NCI-H526 (cell line): ENCODE measurements around the gene ZNF331.

Source experiments
- DNase-seq, 2 experiments: peaks; one replicate each; lab custom pipeline; 2025; lab: John Stamatoyannopoulos, UW

Gene ZNF331

DNA sequence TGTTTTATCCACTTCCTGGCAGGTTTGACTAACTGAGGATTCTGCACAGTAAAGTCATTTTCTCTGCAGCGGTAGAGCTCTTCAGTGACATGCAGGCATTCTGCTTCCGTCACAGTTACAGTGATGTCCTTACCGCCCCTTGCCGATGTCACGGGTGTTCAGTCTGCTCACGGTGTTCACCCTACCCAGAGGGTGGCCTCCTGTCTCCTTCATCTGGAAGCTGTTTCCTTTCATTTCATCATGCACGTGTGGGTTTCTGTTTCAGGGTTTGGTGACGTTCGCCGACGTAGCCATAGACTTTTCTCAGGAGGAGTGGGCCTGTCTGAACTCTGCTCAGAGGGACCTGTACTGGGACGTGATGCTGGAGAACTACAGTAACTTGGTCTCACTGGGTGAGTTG lies 33.4 kb downstream of the ZNF331 start:
- DNase-seq, result no peak

DNA sequence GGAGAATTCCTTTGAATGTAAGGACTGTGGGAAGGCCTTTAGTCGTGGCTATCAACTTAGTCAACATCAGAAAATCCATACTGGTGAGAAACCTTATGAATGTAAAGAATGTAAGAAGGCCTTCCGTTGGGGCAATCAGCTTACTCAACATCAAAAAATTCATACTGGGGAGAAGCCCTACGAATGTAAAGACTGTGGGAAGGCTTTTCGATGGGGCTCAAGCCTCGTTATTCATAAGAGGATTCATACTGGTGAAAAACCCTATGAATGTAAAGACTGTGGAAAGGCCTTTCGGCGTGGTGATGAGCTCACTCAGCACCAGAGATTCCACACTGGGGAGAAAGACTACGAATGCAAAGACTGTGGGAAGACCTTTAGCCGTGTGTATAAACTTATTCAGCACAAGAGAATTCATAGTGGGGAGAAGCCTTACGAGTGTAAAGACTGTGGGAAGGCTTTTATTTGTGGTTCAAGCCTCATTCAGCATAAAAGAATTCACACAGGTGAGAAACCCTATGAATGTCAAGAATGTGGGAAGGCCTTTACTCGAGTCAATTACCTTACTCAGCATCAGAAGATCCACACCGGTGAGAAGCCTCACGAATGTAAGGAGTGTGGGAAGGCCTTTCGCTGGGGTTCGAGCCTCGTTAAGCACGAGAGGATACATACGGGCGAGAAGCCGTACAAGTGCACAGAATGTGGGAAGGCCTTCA lies 39.2 kb downstream of the ZNF331 start:
- DNase-seq, result no peak

DNA sequence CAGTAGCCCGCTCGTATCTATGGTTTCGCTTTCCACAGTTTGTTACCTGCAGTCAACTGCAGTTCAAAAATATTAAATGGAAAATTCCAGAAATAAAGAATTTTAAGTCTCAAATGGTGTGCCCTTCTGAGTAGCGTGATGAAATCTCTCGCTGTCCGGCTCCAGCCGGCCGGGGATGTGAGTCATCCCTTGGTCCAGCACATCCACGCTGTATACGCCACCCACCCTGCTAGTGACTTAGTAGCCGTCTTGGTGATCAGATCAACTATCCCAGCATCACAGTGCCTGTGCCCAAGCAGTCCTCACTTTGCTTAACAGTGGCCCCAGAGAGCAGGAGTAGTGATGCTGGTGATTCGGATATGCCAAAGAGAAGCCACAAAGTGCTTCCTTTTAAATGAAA lies 40.0 kb downstream of the ZNF331 start:
- no peak for DNase-seq

DNA sequence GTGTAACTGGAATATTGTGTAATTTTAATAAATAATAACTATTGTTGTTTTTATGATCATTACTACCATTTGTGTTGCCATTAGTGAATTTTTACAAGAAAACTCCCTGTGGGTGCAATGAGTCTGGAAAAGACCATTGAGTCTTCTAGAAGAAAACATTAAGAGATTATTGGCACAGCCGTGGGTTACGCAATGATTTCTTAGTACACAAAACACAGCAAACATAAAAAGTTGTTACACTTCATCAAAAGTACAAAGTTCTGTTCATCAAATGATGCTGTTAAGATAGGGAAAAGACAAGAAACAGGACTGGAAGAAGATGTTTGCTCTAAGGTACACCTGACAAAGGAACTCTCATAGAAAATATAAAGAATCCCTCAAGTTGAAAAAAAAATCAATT lies 41.6 kb downstream of the ZNF331 start:
- no peak for DNase-seq

DNA sequence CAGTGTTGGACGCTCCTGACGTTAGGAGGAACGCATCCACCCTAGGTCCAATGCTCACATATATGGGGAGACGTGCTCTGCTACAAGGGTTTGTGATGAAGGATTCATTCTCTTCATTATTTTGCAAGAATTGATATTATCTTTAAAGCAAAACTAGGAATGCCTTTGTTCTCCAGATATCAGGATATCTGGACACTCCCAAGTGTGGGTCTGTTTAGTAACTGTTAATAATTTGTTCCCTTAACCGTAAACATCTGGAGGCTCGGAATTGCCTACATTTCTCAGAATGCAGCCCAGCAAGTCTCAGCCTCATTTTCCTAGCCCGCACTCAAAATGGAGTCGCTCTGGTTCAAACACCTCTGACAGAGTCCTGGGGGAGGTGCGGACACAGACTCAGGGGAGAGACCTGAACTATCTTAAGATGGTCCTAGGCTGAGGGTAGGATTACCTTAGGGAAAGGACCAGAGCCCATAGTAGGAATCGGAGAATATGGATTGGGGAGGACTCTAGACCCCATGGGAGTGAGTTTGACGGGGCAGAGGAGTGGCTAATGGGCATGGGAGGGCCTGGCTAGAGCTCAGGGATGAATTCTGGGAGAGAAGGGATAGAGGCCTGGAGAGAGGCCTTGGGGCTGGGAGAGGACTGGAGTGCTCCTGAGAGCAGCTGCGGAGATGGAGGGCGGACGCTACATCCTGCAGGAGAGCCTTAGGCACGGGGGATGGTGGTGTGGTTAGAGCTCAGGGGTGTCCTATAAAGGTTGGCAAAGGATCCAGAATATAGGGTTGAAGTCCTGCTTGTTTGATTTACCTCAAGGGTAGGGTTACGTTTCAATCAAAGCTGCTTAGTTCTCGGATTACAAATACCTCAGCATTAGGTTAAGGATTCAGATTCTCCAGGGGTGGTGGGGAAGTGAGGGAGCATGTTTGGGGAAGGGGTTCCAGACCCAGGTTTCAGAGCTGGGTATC lies 43.2 kb downstream of the ZNF331 start:
- DNase-seq, result no peak

DNA sequence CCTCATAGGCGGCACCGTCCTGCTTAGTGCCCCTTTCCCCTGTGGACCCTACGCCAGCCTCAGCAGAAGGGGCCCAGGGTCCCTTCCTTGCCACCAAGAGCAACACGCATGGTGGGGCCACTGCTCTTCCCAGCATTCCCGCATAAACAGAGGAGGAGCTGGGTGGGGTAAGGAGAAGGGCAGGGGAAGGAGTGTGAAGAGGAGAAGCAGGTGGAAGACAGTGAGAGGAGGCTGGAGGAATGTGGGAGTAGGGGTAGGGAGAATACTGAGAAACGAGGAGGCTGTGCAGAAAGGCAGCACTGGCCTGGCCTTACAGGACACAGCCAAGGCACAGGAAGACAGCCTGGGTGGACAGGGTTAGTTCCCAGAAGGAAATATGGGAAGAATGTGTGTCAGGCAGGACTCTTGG lies 43.9 kb downstream of the ZNF331 start:
- DNase-seq, result no peak

DNA sequence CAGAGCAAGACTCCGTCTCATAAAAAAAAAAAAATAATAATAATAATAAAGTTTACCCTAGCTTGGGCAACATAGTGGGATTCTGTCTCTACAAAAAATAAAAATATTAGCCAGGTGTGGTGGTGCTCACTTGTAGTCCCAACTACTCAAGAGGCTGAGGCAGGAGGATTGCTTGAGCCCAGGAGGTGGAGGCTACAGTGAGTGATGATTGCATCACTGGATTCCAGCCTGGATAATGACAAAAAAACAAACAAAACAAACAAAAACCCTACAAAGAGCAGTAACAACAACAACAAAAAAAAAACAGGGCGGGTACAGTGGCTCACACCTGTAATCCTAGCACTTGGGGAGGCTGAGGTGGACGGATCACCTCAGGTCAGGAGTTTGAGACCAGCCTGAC lies 45.2 kb downstream of the ZNF331 start:
- no peak for DNase-seq

DNA sequence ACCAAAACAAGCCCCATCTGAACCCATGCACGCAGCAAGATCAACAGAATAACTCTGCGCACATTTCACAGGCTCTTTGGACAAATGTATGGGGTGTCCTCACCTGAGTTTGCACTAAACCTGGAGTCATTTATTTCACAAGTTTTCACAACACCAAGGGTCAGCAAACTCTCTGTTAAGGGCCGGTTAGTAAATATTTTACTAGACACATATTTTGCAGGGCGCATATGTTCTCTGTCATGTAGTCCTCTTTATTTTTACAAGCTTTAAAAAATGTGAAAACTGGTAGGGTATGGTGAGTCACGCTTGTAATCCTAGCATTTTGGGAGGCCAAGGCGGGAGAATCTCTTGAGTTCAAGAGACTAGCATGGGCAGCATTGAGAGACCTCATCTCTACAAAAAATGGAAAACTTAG lies 48.3 kb downstream of the ZNF331 start:
- no peak for DNase-seq

DNA sequence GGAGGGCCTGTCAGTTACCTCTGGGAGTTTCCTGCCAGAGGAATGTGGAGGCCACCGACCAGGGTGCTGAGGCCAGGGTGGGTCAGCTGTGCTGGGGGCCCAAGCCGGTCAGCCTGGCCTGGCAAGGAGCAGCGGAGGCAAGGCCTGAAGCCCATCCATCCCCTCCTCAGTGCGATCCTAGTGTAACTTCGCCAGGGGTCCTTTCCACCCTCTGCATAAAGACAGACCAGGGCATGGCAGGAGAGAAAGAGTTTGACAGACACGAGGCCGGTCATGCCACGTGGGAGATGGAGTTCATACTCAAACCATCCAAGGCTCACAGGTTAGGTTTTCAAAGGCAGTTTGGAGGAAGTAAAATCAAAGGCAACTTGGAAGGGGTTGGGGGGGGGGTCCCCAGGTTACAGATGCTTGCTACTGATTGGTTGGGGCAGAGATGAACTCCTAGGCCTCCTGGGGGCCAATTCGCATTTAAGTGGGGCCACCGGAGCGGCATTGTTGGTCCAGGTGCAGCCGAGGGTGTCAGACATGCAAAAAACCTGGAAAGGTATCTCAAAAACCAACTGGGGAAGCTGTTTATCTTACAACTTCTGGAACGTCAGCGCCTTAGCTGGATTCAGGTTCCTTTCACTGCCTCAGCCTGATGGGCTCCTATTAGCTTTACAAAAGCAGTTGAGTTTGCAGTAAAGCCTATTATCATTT lies 57.0 kb downstream of the ZNF331 start:
- DNase-seq, result no peak

DNA sequence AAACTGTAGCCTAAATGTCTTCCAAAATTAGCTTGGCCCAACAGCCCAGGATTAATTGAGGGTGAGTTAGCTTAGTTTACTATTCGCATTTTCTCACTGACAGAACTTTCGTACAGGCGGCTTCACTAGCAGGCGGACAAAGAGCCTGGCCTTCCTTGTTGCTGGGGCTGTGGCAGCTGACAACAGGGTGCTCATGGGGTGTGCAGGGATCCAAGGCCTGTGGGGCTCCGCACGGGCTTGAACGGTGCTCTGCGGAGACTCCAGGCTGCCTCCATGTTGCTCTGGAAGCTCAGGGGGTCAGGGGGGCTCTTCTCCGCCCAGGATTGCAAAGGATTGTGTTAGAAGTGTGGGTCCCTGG lies 57.5 kb downstream of the ZNF331 start:
- DNase-seq, result no peak

DNA sequence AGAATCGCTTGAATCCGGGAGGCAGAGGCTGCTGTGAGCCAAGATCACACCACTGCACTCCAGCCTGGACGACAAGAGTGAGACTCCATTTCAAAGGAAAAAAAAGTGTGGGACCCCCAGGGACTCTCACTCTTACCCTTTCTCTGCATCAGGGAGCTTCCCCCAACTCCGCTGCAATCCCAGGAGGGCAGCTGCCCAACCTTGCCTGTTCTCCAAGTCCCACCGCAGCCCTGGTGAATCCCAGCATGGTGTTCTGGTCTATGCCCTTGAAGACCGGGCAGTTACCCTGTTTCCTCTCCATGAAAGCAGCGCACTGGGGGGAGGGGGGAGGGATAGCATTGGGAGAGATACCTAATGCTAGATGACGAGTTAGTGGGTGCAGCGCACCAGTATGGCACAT lies 58.1 kb downstream of the ZNF331 start:
- no peak for DNase-seq

DNA sequence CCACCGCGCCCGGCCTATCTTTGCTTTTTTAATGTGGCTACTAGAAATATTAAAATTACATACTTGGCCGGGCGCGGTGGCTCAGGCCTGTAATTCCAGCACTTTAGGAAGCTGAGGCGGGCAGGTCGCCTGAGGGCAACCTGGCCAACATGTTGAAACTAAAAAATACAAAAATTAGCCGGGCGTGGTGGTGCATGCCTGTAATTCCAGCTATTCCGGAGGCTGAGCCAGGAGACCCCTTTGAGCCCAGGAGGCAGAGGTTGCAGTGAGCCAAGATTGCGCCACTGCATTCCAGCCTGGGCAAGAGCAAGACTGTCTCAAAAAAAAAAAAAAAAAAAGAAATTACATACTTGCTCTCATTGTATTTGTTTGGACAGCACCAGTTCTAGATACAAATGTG lies 59.1 kb downstream of the ZNF331 start:
- DNase-seq, result no peak

DNA sequence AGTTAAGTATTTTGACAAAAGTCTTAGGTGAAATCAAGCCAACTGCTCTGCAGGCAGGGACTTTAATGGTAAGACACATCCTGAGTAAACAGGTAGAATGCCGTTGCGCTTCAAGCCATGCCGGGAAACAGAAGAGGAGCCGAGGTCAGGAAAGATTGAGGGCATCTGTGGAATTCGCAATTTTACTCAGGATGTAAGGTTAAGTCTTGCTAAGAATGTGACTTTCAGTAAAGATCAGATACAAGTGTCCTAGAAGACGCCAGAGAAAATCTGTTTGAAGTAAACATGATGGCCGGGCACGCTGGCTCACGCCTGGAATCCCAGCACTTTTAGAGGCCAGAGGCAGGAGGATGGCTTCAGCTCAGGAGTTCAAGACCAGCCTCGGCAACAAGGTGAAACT lies 60.4 kb downstream of the ZNF331 start:
- no peak for DNase-seq

DNA sequence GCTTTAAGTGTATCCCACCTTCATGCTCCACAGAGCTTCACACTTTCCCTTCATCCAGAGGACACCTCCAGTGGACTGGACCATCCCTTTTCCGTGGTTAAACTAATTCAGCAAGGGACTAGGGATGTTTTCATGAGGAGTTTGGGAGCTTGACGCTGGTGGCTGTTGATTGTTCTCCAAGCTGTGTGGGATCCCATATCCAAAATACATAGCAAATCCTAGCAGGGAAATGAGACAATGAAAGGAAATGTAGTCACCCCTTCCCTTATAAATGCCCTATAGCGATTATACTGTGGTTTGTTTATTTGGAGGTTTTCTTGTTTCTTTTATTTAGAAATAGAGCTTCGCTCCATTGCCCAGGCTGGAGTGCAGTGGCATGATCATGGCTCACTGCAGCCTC lies 62.3 kb downstream of the ZNF331 start:
- DNase-seq, result no peak

DNA sequence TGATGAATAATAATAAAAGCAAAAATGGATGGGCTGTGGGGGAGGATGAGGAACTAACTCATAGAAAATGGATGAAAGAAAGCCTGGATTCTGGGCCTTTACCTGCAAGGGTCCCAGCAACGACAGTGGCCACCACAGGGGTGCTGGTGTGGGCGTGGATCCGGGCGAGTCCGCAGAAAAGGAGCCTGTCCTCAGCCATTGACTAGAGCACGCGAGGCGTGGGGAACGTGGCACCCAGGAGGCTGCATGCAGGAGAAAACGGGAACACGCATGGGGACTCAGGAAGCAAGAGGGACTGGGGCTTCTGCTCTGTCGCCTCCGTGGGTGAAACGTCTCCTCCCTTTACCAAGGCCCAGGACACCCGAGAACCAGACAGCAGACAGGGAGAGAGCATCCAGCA lies 68.1 kb downstream of the ZNF331 start:
- DNase-seq, result no peak

DNA sequence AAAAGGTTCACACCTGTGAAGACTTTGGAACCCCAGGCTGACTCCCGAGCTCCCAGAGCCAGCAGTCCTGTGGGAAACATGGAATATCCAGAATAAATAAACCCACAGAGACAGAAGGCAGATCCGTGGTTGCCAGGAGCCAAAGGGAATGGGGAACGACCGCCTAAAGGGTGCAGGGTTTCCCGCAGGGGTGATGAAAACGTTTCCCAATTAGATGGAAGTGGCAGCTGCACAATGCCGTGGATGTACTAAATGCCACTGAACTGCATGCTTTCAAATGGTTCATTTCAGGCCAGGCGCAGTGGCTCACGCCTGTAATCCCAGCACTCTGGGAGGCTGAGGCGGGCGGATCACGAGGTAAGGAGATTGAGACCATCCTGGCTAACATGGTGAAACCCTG lies 70.4 kb downstream of the ZNF331 start:
- no peak for DNase-seq

DNA sequence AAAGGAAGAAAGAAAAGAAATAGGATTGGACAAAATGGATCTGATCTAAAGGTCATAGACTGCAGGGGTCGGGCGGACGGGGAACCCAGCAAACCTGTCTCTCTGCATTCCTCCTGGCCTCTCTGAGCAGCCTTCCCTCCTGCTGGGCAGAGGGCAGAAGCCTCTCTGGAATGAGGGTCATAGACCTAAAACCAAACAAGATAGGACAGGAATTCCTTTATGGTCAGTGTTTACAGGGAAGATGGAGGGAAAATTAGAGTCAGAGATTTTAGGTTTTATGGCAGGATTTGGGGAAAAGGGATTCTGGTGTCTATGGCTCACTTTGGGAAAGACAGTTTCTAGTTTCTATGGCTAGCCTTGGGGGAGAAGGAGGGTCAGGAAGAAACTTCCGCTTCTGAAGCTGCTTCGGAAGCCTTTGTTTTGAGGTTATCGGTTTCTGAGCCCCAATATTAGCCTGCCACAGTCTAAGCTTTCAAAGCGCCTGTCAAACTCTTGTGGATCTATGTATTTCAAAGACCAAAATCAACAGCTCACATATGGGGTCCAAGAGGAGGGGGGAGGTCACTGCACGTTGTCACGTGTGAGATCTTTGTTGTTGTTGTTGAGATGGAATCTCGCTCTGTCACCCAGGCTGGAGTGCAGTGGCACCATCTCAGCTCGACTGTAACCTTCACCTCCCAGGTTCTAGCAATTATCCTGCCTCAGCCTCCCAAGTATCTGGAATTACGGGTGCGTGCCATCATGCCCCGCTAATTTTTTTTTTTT lies 75.0 kb downstream of the ZNF331 start:
- no peak for DNase-seq

DNA sequence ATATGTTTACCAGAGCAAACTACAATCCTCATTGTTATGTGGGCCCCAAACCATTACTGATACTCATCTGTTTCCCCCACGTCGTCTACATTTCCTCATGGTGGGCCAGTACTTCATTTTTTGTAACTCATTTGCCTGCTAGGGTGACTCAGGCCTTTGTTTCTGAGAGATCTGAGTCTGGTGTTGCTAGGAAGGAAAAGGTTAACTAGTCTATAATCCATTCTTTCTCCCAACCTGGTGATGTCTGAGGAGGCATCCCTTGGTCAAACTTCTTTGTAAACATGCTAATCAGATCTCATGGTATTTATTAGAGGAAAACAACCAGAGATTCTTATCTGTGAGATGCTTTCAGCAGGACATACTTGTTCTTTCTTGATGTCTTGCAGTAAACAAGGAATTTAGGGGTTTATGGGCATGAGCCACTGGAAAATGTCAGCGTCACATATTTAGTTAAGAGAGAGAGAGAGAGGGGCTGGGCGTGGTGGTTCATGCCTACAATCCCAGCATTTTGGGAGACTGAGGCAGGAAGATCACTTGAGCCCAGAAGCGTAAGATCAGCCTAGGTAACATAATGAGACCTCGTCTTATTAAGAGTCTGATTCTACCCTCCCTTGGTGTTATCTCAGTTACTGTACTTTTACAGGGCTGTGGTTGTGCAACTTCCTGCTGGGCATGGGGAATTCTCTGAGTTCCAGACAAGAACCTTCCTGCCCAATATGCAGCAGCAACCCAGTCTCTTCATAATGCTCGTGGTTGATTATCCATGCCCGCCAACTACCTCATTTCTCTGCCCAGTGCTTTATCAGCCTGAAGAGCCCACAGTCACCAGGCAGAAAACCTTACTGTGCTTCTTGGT lies 84.2 kb downstream of the ZNF331 start:
- no peak for DNase-seq

DNA sequence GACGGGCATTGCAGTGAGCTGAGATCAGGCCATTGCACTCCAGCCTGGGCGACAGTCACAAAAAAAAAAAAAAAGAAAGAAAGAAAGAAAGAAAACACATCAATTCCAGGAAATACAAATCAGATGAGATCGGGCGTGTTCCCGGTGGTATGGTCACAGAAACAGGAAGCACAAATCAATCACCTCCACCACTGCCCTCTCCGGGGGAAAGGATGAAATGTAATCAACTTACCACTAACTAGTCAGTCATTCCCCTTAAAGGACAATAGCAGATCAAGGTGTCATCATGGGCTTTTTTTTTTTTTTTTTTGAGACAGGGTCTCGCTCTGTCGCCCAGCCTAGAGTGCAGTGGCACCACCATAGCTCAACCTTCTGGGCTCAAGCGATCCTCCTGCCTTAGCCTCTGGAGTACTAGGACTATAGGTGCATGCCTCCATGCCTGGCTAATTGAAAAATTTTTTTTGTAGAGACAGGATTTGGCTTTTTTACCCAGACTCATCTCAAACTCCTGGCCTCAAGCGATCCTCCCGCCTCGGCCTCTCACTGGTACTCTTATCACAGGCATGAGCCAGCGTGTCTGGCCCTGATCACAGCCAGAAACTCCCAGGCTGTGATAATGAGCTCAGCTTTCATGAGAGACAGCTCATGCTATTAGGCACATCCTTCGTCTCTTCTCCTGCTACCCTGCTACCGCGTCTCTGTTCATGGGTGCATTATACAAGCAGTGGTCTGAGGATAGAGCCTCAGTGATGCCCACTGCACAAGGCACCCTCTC lies 87.0 kb downstream of the ZNF331 start:
- DNase-seq, result no peak

DNA sequence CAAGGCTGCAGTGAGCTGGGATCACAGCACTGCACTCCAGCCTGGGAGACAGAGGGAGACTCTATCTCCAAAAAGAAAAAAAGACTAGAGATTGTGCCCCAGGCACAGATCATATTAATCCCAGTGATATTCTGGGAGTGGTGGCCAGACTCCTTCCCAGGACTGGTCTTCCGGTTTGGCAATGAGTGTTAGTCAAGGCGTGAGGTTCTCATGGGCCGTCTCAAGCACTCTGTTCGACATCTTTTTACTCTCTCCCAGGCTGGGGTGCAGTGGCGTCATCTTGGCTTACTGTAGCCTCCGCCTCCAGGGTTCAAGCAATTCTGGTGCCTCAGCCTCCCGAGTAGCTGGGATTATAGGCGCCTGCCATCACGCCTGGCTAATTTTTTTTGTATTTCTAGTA lies 88.5 kb downstream of the ZNF331 start:
- no peak for DNase-seq
